Measurements from ENCODE around the gene CLK4.

DNA sequence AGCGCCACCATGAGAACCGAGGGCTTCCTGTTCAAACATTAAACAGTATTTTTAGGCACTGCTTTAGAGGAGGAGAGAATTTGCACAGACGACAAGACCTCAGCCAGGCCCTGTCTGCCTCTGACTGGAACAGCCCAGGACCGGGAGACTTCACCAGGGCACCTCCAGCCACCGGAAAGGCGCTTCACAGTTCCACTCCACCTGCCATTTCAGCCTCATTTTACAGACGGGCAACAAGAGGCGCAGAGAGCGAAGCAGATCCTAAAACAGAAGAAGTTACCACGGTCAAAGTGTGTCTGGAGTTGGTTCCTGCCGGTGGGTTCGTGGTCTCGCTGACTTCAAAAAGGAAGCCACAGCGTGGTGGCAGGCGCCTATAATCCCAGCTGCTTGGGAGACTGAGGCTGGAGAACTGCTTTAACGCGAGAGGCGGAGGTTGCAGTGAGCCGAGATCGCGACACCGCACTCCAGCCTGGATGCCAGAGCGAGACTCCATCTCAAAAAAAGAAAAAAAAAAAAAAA, 65.0 kb downstream of the CLK4 start:
- TF ChIP-seq, protein P1, sequence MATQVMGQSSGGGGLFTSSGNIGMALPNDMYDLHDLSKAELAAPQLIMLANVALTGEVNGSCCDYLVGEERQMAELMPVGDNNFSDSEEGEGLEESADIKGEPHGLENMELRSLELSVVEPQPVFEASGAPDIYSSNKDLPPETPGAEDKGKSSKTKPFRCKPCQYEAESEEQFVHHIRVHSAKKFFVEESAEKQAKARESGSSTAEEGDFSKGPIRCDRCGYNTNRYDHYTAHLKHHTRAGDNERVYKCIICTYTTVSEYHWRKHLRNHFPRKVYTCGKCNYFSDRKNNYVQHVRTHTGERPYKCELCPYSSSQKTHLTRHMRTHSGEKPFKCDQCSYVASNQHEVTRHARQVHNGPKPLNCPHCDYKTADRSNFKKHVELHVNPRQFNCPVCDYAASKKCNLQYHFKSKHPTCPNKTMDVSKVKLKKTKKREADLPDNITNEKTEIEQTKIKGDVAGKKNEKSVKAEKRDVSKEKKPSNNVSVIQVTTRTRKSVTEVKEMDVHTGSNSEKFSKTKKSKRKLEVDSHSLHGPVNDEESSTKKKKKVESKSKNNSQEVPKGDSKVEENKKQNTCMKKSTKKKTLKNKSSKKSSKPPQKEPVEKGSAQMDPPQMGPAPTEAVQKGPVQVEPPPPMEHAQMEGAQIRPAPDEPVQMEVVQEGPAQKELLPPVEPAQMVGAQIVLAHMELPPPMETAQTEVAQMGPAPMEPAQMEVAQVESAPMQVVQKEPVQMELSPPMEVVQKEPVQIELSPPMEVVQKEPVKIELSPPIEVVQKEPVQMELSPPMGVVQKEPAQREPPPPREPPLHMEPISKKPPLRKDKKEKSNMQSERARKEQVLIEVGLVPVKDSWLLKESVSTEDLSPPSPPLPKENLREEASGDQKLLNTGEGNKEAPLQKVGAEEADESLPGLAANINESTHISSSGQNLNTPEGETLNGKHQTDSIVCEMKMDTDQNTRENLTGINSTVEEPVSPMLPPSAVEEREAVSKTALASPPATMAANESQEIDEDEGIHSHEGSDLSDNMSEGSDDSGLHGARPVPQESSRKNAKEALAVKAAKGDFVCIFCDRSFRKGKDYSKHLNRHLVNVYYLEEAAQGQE (IDR thresholded peaks at IDR 0.05), result no peak
- TF ChIP-seq PHF8 (IDR thresholded peaks at IDR 0.05; ENCODE audit: borderline replicate concordance, low read depth), result no peak
- no peak for TF ChIP-seq NR3C1 (IDR thresholded peaks at IDR 0.05)
- TF ChIP-seq, protein P2, sequence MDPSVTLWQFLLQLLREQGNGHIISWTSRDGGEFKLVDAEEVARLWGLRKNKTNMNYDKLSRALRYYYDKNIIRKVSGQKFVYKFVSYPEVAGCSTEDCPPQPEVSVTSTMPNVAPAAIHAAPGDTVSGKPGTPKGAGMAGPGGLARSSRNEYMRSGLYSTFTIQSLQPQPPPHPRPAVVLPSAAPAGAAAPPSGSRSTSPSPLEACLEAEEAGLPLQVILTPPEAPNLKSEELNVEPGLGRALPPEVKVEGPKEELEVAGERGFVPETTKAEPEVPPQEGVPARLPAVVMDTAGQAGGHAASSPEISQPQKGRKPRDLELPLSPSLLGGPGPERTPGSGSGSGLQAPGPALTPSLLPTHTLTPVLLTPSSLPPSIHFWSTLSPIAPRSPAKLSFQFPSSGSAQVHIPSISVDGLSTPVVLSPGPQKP (IDR thresholded peaks at IDR 0.05; ENCODE audit: low read depth, low read length), result no peak
- TF ChIP-seq POLR2A (IDR thresholded peaks at IDR 0.05; ENCODE audit: low read length), result no peak
- no peak for TF ChIP-seq CHD2 (IDR thresholded peaks at IDR 0.05; ENCODE audit: low read length, partially characterized antibody)
- TF ChIP-seq SREBF2 (IDR thresholded peaks at IDR 0.05), result no peak
- no peak for TF ChIP-seq SMC3 (IDR thresholded peaks at IDR 0.05)
- TF ChIP-seq RAD21 (conservative IDR thresholded peaks at IDR 0.05 in 1 of 2, IDR thresholded peaks at IDR 0.05 in 1 of 2), result no peak
- TF ChIP-seq RFX5 (IDR thresholded peaks at IDR 0.05), result no peak
- TF ChIP-seq, protein P3, sequence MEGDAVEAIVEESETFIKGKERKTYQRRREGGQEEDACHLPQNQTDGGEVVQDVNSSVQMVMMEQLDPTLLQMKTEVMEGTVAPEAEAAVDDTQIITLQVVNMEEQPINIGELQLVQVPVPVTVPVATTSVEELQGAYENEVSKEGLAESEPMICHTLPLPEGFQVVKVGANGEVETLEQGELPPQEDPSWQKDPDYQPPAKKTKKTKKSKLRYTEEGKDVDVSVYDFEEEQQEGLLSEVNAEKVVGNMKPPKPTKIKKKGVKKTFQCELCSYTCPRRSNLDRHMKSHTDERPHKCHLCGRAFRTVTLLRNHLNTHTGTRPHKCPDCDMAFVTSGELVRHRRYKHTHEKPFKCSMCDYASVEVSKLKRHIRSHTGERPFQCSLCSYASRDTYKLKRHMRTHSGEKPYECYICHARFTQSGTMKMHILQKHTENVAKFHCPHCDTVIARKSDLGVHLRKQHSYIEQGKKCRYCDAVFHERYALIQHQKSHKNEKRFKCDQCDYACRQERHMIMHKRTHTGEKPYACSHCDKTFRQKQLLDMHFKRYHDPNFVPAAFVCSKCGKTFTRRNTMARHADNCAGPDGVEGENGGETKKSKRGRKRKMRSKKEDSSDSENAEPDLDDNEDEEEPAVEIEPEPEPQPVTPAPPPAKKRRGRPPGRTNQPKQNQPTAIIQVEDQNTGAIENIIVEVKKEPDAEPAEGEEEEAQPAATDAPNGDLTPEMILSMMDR (IDR thresholded peaks at IDR 0.05), result no peak
- no peak for TF ChIP-seq JUNB (IDR thresholded peaks at IDR 0.05)
